IPS-18a (cell line): ENCODE data around the gene NSD2.
A peak's percentile ranks its signal among the peaks of the same experiment; 100 is the strongest.
"Not testable (repeated sequence)": the region's sequence is repeated elsewhere in the genome, so short reads cannot be mapped to it uniquely, and the experiment has no call there.

Source experiments
- H3K27ac ChIP-seq: one replicate; pipeline ENCODE4 v1.5.1; 2013; ENCODE audit warnings: low read length
- H3K27me3 ChIP-seq: one replicate; pipeline ENCODE4 v1.6.1; 2013; ENCODE audit warnings: mild to moderate bottlenecking, low read length; ENCODE audit not compliant: control insufficient read depth, insufficient read depth
- H3K36me3 ChIP-seq: one replicate; pipeline ENCODE4 v1.6.1; 2013; ENCODE audit warnings: low read depth, low read length; ENCODE audit not compliant: control insufficient read depth
- H3K4me1 ChIP-seq: one replicate; pipeline ENCODE4 v1.6.1; 2013; ENCODE audit warnings: low read depth, low read length; ENCODE audit not compliant: control insufficient read depth
- H3K4me3 ChIP-seq: one replicate; pipeline ENCODE4 v1.5.1; 2013; ENCODE audit warnings: low read length
- H3K9ac ChIP-seq: one replicate; pipeline ENCODE4 v1.6.1; 2013; ENCODE audit warnings: mild to moderate bottlenecking, low read length, moderate library complexity
- H3K9me3 ChIP-seq: one replicate; pipeline ENCODE4 v1.6.1; 2013; ENCODE audit warnings: low read depth, low read length; ENCODE audit not compliant: control insufficient read depth

The NSD2 gene

GRCh38 chr4:2007804-2008670, 136.8 kb downstream of the NSD2 start:
- H3K9ac ChIP-seq: peak overlapping the region; percentile 94
- H3K4me1 ChIP-seq: peaks cover 4% of the 10 kb centered on the region
- peaks cover 16% of the 10 kb centered on the region for H3K36me3 ChIP-seq
- H3K27ac ChIP-seq: no peak overlapping the region
- peaks cover 14% of the 10 kb centered on the region for H3K27me3 ChIP-seq
- peak overlapping the region; percentile 96 for H3K4me3 ChIP-seq
- no peaks in the 10 kb centered on the region for H3K9me3 ChIP-seq

GRCh38 chr4:2008671-2008920, 137.4 kb downstream of the NSD2 start:
- peaks cover 14% of the 10 kb centered on the region for H3K27me3 ChIP-seq
- H3K27ac ChIP-seq: peak overlapping the region; percentile 98
- peak overlapping the region; percentile 96 for H3K4me3 ChIP-seq
- no peaks in the 10 kb centered on the region for H3K9me3 ChIP-seq
- peaks cover 4% of the 10 kb centered on the region for H3K4me1 ChIP-seq
- peak overlapping the region; percentile 94 for H3K9ac ChIP-seq
- peaks cover 16% of the 10 kb centered on the region for H3K36me3 ChIP-seq

GRCh38 chr4:2008921-2009650, 137.9 kb downstream of the NSD2 start, which contains the start of gene NELFA:
Gene NELFA (minus strand): TSS chr4:2008974. CDS start chr4:2008959, 15 bp downstream.
- peaks cover 14% of the 10 kb centered on the region for H3K27me3 ChIP-seq
- peak within 1 kb of the TSS; percentile 94 for H3K9ac ChIP-seq
- H3K4me1 ChIP-seq: peaks cover 4% of the 10 kb centered on the region
- H3K27ac ChIP-seq: peak within 1 kb of the TSS; percentile 98
- no peaks in the 10 kb centered on the region for H3K9me3 ChIP-seq
- peak within 1 kb of the TSS; percentile 96 for H3K4me3 ChIP-seq
- peaks cover 16% of the 10 kb centered on the region for H3K36me3 ChIP-seq

GRCh38 chr4:2009651-2010233, 138.5 kb downstream of the NSD2 start:
- H3K9ac ChIP-seq: peak overlapping the region; percentile 94
- H3K27me3 ChIP-seq: peaks cover 14% of the 10 kb centered on the region
- no peak overlapping the region for H3K27ac ChIP-seq
- peaks cover 16% of the 10 kb centered on the region for H3K36me3 ChIP-seq
- H3K9me3 ChIP-seq: no peaks in the 10 kb centered on the region
- peak overlapping the region; percentile 96 for H3K4me3 ChIP-seq
- H3K4me1 ChIP-seq: peaks cover 4% of the 10 kb centered on the region

- Histone ChIP-seq H3K9ac (no peak overlapping the region), H3K4me1 (peaks cover 4% of the 10 kb centered on the region), H3K36me3 (peaks cover 6% of the 10 kb centered on the region), H3K27ac (no peak overlapping the region), H3K9me3 (no peaks in the 10 kb centered on the region), H3K27me3 (peaks cover 14% of the 10 kb centered on the region), H3K4me3 (no peak overlapping the region)
These were observed 140.4 kb downstream of the NSD2 start for GRCh38 chr4:2011583-2011982.

- Histone ChIP-seq H3K36me3 (no peaks in the 10 kb centered on the region), H3K27me3 (peaks cover 13% of the 10 kb centered on the region), H3K4me1 (no peaks in the 10 kb centered on the region), H3K27ac (no peak overlapping the region), H3K4me3 (no peak overlapping the region), H3K9me3 (no peaks in the 10 kb centered on the region), H3K9ac (no peak overlapping the region)
These were observed 143.8 kb downstream of the NSD2 start for GRCh38 chr4:2015008-2015407.

GRCh38 chr4:2021358-2022018, 150.3 kb downstream of the NSD2 start:
- not testable (repeated sequence) for H3K36me3 ChIP-seq, H3K9ac ChIP-seq, H3K4me3 ChIP-seq

GRCh38 chr4:2024683-2025082, 153.5 kb downstream of the NSD2 start:
- Histone ChIP-seq H3K4me1 (no peaks in the 10 kb centered on the region), H3K27ac (no peak overlapping the region), H3K27me3 (no peaks in the 10 kb centered on the region), H3K4me3 (no peak overlapping the region), H3K9me3 (peaks cover 4% of the 10 kb centered on the region), H3K36me3 (no peaks in the 10 kb centered on the region), H3K9ac (no peak overlapping the region)

More at GRCh38 chr4:2021358-2022018, 150.3 kb downstream of the NSD2 start:
- H3K27me3 ChIP-seq, H3K4me1 ChIP-seq, H3K9me3 ChIP-seq, H3K27ac ChIP-seq: not testable (repeated sequence)

GRCh38 chr4:2025817-2026216, 154.6 kb downstream of the NSD2 start:
- H3K36me3 ChIP-seq: no peaks in the 10 kb centered on the region
- no peaks in the 10 kb centered on the region for H3K27me3 ChIP-seq
- H3K27ac ChIP-seq: no peak overlapping the region
- no peaks in the 10 kb centered on the region for H3K4me1 ChIP-seq
- H3K4me3 ChIP-seq: no peak overlapping the region
- no peak overlapping the region for H3K9ac ChIP-seq
- peaks cover 4% of the 10 kb centered on the region for H3K9me3 ChIP-seq

- H3K27me3 ChIP-seq, H3K4me1 ChIP-seq, H3K9me3 ChIP-seq, H3K36me3 ChIP-seq, H3K27ac ChIP-seq, H3K4me3 ChIP-seq, H3K9ac ChIP-seq: not testable (repeated sequence)
These were observed 155.9 kb downstream of the NSD2 start for GRCh38 chr4:2027120-2027519.

GRCh38 chr4:2031161-2031560, 160.0 kb downstream of the NSD2 start:
- not testable (repeated sequence) for H3K36me3 ChIP-seq, H3K4me1 ChIP-seq, H3K9ac ChIP-seq, H3K9me3 ChIP-seq, H3K4me3 ChIP-seq, H3K27ac ChIP-seq
- H3K27me3 ChIP-seq: peaks cover 14% of the 10 kb centered on the region
